KOPT-K1 (cell line): Measurements from ENCODE around the gene ITPR1.
"Not testable (repeated sequence)": the region's sequence is repeated elsewhere in the genome, so short reads cannot be mapped to it uniquely, and the experiment has no call there.

Experiments used
- H3K27ac ChIP-seq: fragments of 200-600 bp; sonication (generic); 2 replicates; pipeline ENCODE4 v1.5.1; 2016; ENCODE audit warnings: antibody characterized with exemption, mild to moderate bottlenecking, low read depth, low read length; ENCODE audit not compliant: poor library complexity, severe bottlenecking
- H3K36me3 ChIP-seq: fragments of 200-600 bp; sonication (generic); 2 replicates; pipeline ENCODE4 v1.5.1; 2017; ENCODE audit warnings: antibody characterized with exemption, mild to moderate bottlenecking, low read length, moderate library complexity; ENCODE audit not compliant: insufficient read depth
- H3K9me3 ChIP-seq: fragments of 200-600 bp; sonication (generic); 2 replicates; pipeline ENCODE4 v1.5.1; 2017; ENCODE audit warnings: antibody characterized with exemption, low read length, mild to moderate bottlenecking; ENCODE audit not compliant: insufficient read depth, poor library complexity, severe bottlenecking

Gene ITPR1

DNA sequence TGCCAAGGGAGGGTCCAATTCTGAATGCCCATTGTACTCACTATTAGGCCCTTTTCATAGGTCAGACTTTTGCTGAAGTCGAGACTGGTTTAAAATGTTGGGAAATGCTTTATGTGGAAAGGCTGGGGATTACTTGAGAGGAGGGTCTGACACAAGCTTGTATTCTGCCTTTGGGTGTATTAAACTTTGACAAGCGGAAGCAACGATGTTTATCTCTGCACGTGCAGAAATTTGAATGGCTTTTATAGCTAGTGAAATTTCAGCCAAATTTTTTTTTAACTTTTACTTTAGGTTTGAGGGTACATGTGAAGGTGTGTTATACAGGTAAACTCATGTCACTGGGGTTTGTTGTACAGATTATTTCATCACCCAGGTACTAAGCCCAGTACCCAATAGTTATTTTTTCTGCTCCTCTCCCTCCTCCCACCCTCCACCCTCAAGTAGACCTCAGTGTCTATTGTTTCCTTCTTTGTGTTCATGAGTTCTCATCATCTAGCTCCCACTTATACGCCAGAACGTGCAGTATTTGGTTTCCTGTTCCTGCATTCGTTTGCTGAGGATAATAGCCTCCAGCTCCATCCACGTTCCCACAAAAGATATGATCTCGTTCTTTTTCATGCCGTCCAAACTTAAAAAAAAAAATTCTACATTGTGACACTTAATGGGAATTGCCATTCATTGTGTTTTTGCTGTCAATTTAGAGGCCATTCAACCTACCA lies 263.1 kb downstream of the ITPR1 start:
- Histone ChIP-seq H3K9me3 (no peaks in the 10 kb centered on the region), H3K36me3 (peaks cover 8% of the 10 kb centered on the region; the same call in 1 of the 2 replicates), H3K27ac (no peak overlapping the region)

DNA sequence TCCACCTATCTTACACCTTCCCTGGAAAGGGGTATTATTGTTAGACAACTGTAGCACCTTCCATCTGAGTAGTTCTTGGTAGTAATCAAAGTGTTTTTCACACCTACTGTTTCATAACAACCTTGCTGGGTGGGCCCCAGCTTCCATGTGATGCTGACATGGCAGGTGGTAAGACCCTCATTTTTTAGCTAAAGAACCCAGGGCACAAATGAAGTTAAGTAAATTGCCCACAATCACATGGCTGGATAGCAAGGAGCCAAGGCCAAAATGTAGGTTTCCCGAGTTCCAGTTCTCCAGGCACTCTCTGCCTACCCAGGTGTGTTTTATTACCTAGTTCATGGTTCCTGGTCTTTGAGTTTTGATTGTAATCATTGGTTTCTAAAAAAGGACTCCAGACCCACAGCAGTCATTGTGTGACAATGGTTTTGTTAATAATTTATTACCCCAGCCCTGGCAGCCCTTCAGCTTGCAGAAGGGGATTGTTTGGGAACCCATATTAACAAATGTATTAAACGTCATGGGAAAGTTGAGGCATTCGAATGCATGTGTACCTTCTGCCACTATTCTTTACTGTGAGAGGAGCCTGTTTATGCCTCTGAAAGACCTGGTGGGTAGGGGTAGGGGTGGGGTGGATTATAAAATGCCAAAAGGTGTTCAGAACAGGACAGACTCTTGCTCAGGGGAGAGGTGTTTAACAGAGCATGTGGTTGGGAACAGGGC lies 263.9 kb downstream of the ITPR1 start:
- Histone ChIP-seq H3K36me3 (peaks cover 8% of the 10 kb centered on the region; the same call in 1 of the 2 replicates), H3K27ac (no peak overlapping the region), H3K9me3 (no peaks in the 10 kb centered on the region)

DNA sequence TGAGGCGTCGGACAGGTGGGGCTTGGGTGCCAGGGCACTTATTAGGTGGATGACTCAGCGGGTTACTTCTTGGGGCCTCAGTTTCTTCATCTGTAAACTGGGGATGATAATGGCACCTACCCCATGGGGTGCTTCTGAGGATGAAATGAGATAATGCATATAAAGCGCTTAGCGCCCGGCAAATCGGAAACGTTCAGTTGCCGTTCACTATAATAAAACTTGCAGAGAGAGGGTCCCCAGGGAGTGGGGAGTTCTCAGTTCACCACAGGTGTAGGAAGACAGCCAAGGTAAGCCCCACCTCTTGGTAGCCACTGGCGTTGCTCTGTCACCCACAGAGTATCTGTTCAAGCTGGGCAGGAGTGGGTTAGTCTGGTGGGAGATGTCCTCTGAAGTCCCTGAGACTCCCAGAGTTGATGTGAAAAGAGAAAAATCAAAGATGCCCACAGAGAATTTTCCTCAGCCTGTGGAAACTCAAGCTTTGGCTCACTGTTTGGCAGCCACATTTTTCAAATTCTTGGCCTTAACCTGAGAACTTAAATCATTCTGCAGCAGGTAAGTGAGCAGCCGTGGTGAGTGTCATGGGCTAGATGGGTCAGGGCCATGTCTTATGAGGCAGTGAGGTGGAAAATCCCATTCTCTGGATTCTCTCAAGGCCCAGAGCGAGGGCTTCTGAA lies 264.6 kb downstream of the ITPR1 start:
- H3K27ac ChIP-seq = no peak overlapping the region
- peaks cover 8% of the 10 kb centered on the region; the same call in 1 of the 2 replicates for H3K36me3 ChIP-seq

DNA sequence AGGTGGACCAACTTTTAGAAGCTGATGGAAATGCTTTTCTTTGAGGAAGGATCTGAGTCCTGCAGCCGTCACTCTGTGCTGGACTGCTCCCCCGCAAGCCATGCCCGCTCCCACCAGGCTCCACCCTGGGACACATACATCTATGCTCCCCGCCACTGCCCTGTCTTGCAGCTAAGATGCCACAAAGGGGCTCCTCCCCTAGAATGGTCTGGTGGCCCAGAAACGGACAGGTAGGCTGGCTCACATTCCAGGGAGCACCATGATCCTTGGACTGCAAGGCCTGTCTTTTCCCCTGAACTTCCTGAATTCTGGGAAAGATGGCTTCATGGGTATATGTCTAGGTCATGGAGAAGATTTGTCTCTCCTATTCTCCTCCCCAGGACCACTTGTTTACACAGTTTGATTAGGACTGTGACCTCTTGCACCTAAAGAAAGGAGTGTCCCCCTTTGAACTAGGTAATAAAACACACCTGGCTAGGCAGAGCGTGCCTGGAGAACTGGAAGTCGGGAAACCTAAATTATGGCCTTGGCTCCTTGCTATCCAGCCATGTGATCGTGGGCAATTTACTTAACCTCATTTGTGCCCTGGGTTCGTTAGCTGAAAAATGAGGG lies 265.2 kb downstream of the ITPR1 start:
- Histone ChIP-seq H3K36me3 (peaks cover 8% of the 10 kb centered on the region; the same call in 1 of the 2 replicates), H3K9me3 (no peaks in the 10 kb centered on the region), H3K27ac (no peak overlapping the region)

More for the DNA sequence above, 264.6 kb downstream of the ITPR1 start:
- H3K9me3 ChIP-seq = no peaks in the 10 kb centered on the region

DNA sequence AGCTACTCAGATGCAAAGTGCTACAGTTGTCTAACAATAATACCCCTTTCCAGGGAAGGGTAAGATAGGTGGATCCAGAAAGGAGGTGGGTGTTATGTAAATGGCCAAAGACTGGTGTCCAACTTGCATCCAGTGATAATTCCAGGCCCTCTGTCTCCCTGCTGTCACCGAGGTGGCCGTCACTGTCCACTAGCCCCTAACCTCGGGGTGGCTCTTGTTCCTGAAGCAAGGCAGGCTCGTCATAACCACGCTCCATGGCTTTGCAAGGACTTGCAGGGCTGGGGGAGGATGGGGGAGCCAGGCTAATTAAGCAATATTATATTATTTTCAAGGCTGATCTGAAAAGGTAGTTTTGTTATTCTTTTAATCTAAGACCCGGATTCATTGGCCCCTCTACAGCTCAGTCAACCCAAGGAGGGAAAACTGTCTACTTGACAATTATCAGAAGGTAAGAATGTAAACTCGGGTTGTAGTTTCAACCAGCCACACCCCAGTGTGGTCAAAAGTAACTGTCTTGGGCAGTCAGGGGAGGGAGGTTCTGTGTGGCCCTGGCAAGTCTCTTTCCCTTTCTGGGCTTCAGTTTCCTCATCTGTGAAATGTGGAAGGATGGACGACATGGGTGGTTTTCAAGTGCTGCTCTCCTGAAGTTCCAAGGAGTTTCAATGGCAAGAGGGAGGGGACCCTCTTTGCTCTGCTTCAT lies 266.0 kb downstream of the ITPR1 start:
- H3K36me3 ChIP-seq = peaks cover 7% of the 10 kb centered on the region; the same call in 1 of the 2 replicates
- H3K27ac ChIP-seq = no peak overlapping the region
- no peaks in the 10 kb centered on the region for H3K9me3 ChIP-seq

DNA sequence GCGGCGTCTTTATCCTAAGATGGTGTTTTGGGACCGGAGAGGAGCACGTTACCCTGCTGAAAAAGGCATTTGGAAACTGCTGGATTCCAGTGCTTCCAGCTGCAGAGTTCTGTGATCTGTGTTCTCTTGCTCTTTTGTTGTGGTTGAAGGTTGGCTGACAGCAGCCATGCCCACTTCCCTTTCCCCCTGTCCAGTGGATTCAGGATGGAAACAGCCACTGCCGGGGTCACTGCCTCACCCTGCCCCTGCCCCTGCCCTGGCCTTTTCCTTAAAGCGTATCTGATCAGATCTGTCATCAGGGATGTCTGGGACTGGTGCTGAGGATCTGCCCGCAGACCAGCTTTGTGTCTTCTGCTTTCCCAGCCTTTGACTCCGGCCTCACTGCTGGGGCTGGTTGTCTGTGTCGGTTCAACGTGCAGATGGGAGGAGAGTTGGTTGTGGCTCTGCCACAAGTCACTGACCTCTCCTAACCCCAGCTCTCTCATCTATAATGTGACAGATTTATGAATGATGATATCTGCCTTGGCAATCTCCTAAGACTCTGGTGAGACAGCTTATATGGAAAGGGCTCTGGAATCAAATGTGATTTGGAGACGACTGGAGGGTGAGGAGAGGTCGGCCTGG lies 266.7 kb downstream of the ITPR1 start:
- 0 out of 2 replicates have a peak, but pooled peaks cover under 1% of the 10 kb centered on the region for H3K36me3 ChIP-seq
- H3K9me3 ChIP-seq = no peaks in the 10 kb centered on the region
- H3K27ac ChIP-seq = no peak overlapping the region

DNA sequence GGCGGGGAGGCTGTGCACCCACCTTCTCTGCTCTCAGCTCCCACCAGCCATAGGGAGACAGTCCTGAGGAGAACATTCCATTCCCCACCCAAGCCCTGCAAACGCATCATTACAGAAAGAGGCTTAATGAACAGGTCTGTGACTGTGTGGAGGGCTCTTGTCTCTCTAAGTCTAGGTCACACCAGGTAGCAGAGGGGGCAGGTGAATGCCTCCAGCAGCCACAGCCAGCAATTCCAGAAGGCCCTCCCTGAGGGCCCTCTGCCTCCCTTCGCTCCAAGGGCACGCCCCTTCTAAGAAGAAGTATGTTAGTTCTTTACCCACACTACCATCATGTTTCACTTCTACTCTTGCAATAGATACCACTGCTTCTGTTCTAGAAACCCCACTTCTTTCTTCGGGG lies 268.6 kb downstream of the ITPR1 start:
- Histone ChIP-seq H3K9me3 (peaks cover 11% of the 10 kb centered on the region), H3K27ac (no peak overlapping the region)

DNA sequence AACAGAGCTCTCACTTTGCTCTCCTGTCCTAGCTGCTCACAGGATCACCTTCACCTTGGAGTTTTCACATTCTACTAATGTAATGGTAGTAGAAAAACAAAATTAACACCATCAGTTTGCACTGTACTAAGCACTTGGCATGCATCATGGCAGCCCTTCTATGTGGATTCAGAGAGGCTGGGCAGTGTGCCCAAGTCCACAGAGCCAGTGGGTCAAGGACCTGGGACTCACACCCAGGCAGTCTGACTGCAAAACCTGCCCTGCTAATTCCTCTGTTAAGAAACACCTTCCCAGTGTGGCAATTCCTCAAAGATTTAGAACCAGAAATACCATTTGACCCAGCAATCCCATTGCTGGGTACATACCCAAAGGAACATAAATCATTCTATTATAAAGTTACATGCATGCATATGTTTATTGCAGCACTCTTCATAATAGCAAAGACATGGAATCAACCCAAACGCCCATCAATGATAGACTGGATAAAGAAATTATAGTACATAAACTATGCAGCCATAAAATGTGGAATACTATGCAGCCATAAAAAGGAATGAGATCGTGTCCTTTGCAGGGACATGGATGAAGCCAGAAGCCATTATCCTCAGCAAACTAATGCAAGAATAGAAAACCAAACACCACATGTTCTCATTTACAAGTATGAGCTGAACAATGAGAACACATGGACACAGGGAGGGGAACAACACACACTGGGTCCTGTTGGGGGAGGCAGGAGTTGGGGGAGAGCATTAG lies 269.5 kb downstream of the ITPR1 start:
- H3K36me3 ChIP-seq, H3K27ac ChIP-seq: not testable (repeated sequence)
- peaks cover 11% of the 10 kb centered on the region for H3K9me3 ChIP-seq

More for the DNA sequence above, 268.6 kb downstream of the ITPR1 start:
- H3K36me3 ChIP-seq = no peaks in the 10 kb centered on the region

DNA sequence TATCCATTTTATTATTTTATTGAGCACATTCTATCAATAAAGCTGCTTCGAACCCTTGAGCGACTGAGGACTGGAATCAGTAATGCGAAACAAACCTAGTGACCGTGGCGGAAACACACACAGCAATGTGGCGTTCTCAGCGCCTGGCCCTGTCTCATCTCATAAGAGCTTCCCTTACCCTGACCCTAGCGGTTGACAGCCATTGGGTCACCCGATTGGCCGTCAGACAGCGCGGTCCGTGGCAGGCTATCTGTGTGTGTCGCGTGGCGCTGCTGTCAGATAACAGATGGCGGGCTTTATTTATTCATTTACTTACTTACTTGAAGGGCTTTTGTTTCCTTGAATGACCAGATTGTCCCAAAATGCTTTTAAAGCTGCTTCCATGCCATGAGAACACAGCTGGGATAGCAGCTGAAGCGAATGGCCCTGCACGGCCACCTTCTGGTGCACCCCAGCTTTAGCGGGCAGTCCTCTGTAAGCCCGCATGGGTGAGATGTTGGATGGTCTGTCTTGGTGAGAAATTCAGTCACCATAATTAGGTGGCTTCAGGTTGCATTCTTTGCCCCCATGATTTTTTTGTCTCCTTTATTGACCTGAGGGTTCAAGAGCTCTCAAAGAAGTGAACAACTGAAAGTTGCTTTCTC lies 270.6 kb downstream of the ITPR1 start:
- Histone ChIP-seq H3K36me3 (no peaks in the 10 kb centered on the region), H3K9me3 (peaks cover 11% of the 10 kb centered on the region)

DNA sequence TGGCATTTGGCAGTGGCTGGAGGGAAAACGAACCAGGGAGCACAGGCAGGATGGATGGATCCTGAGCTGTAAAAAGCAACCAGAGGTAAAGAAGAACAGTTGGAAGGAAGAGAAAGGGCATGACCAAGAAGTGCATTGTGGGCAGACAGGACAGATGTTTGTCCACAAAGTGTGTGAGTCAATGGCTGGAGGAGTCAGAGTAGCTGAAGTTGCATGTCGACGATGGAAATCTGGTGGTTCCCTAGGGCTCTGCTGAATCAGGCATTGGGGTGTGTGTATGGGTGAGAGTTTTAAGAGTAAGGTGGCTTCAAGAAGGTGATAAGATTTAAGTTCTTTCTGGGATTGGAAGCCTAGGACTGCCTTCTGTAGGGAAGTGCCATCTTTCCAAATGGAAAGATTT lies 272.1 kb downstream of the ITPR1 start:
- H3K27ac ChIP-seq = no peak overlapping the region
- H3K36me3 ChIP-seq = no peaks in the 10 kb centered on the region
- peaks cover 11% of the 10 kb centered on the region for H3K9me3 ChIP-seq

More for the DNA sequence above, 270.6 kb downstream of the ITPR1 start:
- no peak overlapping the region for H3K27ac ChIP-seq

DNA sequence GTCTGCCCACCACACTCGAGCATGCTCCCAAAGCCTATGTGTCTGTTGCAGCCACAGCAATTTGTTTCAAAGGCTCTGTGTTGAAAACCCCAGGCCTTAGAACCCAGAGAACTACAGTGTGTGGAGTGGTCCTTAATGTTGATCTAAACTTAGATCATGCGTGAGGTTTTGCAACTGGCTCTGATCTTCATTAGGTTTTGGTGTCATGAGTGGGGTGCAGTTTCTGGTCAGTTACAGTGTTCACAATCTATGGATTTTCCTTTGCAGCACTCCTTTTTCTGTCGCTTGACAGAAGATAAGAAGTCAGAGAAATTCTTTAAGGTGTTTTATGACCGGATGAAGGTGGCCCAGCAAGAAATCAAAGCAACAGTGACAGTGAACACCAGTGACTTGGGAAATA lies 273.1 kb downstream of the ITPR1 start:
- H3K36me3 ChIP-seq = no peaks in the 10 kb centered on the region
- peaks cover 11% of the 10 kb centered on the region for H3K9me3 ChIP-seq
- H3K27ac ChIP-seq = no peak overlapping the region

DNA sequence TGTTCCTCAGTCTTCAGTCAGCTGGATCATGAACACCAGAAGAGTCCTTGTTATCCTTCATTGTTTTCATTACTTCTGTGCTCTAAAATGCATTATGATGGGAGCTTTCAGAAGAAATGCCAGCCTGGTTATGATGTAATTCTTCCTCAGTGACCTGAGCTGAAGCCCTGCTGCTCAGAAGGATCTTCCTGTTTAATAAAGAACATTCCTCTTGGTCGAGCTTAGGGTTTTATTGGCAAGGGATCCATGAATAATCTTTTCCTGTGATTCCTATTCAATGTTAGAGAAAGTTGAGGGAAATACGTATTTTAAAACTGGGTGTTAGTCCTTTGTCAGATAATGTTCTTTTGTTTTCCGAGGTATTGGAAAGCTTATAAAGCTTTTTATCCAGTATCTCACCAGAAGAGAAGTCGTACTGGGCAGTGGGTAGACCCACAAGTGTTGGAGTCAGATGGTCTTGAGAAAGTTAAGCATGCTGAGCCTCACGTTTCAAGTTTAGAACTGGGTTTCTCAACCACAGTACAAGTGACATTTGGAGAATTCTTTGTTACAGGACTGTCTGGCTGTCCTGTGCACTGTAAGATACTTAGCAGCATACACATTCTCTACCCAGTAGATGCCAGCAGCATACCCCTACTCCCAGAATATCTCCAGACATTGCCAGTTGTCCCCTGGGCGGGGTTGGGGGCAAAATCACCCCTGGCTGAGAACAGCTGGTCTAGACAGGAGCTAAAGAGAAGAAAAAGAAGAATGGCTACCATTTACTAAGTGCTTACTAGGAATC lies 273.8 kb downstream of the ITPR1 start:
- Histone ChIP-seq H3K9me3 (peaks cover 11% of the 10 kb centered on the region), H3K36me3 (no peaks in the 10 kb centered on the region), H3K27ac (no peak overlapping the region)

DNA sequence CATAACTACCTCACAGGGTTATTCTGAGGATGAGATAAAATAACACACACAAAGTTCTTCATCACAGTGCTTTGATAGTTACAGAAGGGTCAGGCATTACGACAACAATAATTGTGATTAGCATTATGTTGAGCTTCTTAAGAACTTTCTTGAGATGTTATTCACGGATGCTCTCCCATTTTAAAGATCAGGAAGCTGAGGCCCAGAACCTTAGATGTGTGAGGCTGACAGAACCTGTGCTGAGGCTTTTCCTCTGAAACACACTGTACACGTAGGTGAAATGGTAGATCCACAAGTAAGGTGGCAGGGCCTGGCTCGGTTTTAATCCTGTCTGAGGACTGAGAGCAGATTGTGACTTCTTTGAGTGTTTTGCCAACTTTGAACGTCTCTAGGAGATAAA lies 274.9 kb downstream of the ITPR1 start:
- H3K36me3 ChIP-seq = no peaks in the 10 kb centered on the region
- H3K9me3 ChIP-seq = peaks cover 11% of the 10 kb centered on the region
- H3K27ac ChIP-seq = no peak overlapping the region
